CD14-positive monocyte (primary cell): ENCODE data around the gene ADAMTS13. TPM values are rescaled to one million over a fixed set of nuclear protein-coding genes. Genes with fewer than 3 reads are reported as not detected.
A peak's percentile ranks its signal among the peaks of the same experiment; 100 is the strongest.

Experiments used
- DNase-seq, 3 donors: peaks; one replicate each; pipeline ENCODE4 v3.0.0-alpha.2; 2011 to 2022
- H2AFZ ChIP-seq: 2 replicates; pipeline ENCODE4 v1.6.0; 2012; ENCODE audit warnings: mild to moderate bottlenecking, low read depth, low read length, inconsistent platforms; ENCODE audit not compliant: insufficient read depth, poor library complexity, severe bottlenecking
- H3K27ac ChIP-seq, 2 donors: 1 replicate in 1 of 2; 2 replicates in 1 of 2; pipeline ENCODE4 v1.5.1; 2012 to 2013; ENCODE audit warnings: low read length in 2 of 2, control low read depth in 1 of 2, inconsistent platforms in 1 of 2, low read depth in 1 of 2, mild to moderate bottlenecking in 1 of 2
- H3K27me3 ChIP-seq, 2 donors: one replicate each; pipeline versions ENCODE4 v1.6.0 to v1.6.1; 2011 to 2013; ENCODE audit warnings: low read length in 2 of 2; ENCODE audit not compliant: control insufficient read depth in 2 of 2, insufficient read depth in 2 of 2
- H3K36me3 ChIP-seq, 2 donors: replicated peaks in 1 of 2; 1 replicate in 1 of 2; 2 replicates in 1 of 2; pipeline versions ENCODE4 v1.5.1 to v1.6.1; 2012 to 2013; ENCODE audit warnings: low read length in 2 of 2, control low read depth in 1 of 2, inconsistent platforms in 1 of 2, mild to moderate bottlenecking in 1 of 2; ENCODE audit not compliant: insufficient read depth in 2 of 2, control insufficient read depth in 1 of 2
- H3K4me1 ChIP-seq, 2 donors: 1 replicate in 1 of 2; 2 replicates in 1 of 2; pipeline versions ENCODE4 v1.5.1 to v1.6.1; 2012 to 2013; ENCODE audit warnings: low read length in 2 of 2, control low read depth in 1 of 2, inconsistent platforms in 1 of 2, mild to moderate bottlenecking in 1 of 2, moderate library complexity in 1 of 2; ENCODE audit not compliant: insufficient read depth in 2 of 2, control insufficient read depth in 1 of 2
- H3K4me2 ChIP-seq: replicated peaks from 2 replicates; pipeline ENCODE3; 2012; ENCODE audit warnings: low read length, moderate library complexity, mild to moderate bottlenecking; ENCODE audit not compliant: poor library complexity, severe bottlenecking; ENCODE audit errors: extremely low read depth
- H3K4me3 ChIP-seq, 3 experiments: fragments of 200-600 bp in 1 of 3; sonication (generic) in 1 of 3; replicated peaks in 1 of 3; 1 replicate in 2 of 3; 2 replicates in 1 of 3; pipeline ENCODE4 v1.5.1; 2011 to 2013; ENCODE audit warnings: low read length in 3 of 3, mild to moderate bottlenecking in 3 of 3, control low read depth in 2 of 3, low read depth in 2 of 3, inconsistent platforms in 1 of 3, moderate library complexity in 1 of 3
- H3K79me2 ChIP-seq: 2 replicates; pipeline ENCODE4 v1.6.0; 2012; ENCODE audit warnings: mild to moderate bottlenecking, control low read depth, inconsistent platforms, low read length, moderate library complexity; ENCODE audit not compliant: insufficient read depth
- H3K9ac ChIP-seq: 2 replicates; pipeline ENCODE4 v1.6.0; 2017; ENCODE audit warnings: low read length, mild to moderate bottlenecking; ENCODE audit not compliant: insufficient read depth, poor library complexity, severe bottlenecking
- H3K9me3 ChIP-seq, 2 donors: replicated peaks in 1 of 2; 1 replicate in 1 of 2; 2 replicates in 1 of 2; pipeline versions ENCODE4 v1.5.1 to v1.6.1; 2012 to 2013; ENCODE audit warnings: low read length in 2 of 2, control low read depth in 1 of 2; ENCODE audit not compliant: control insufficient read depth in 1 of 2, insufficient read depth in 1 of 2
- H4K20me1 ChIP-seq: 2 replicates; pipeline ENCODE4 v1.6.0; 2012; ENCODE audit warnings: mild to moderate bottlenecking, low read length, control low read depth, moderate library complexity; ENCODE audit not compliant: insufficient read depth
- H3K27ac Mint-ChIP-seq, 7 donors: one replicate each; pipeline ENCODE4 v1.8.0; 2020; ENCODE audit warnings: mild to moderate bottlenecking in 7 of 7, mixed read lengths in 7 of 7, moderate library complexity in 6 of 7, inconsistent platforms in 2 of 7
- H3K27me3 Mint-ChIP-seq, 3 donors: one replicate each; pipeline ENCODE4 v1.8.0; 2021 to 2022; ENCODE audit warnings: low read depth in 3 of 3, mild to moderate bottlenecking in 3 of 3, mixed read lengths in 3 of 3, moderate library complexity in 3 of 3, inconsistent platforms in 1 of 3
- H3K36me3 Mint-ChIP-seq, 2 donors: one replicate each; pipeline ENCODE4 v1.8.0; 2020; ENCODE audit warnings: mixed read lengths in 2 of 2, inconsistent platforms in 1 of 2, mild to moderate bottlenecking in 1 of 2
- H3K4me1 Mint-ChIP-seq: one replicate; pipeline ENCODE4 v1.8.0; 2020; ENCODE audit warnings: mild to moderate bottlenecking, mixed read lengths
- H3K4me3 Mint-ChIP-seq, 2 donors: one replicate each; pipeline ENCODE4 v1.8.0; 2020; ENCODE audit warnings: mild to moderate bottlenecking in 2 of 2, mixed read lengths in 2 of 2, moderate library complexity in 1 of 2
- H3K9me3 Mint-ChIP-seq, 7 donors: one replicate each; pipeline ENCODE4 v1.8.0; 2020 to 2022; ENCODE audit warnings: mixed read lengths in 7 of 7, mild to moderate bottlenecking in 6 of 7, moderate library complexity in 6 of 7, inconsistent platforms in 2 of 7
- CTCF ChIP-seq: fragments of 200-600 bp; IDR thresholded peaks from one replicate; pipeline ENCODE4 v1.8.0; 2022; ENCODE audit warnings: antibody characterized with exemption, mild to moderate bottlenecking
- WGBS: methylation state at CpG from one replicate; pipeline ENCODE4 v1.1.5; 2013; ENCODE audit warnings: missing lambda C conversion rate; ENCODE audit not compliant: insufficient coverage; 5-methylcytosine and 5-hydroxymethylcytosine counted together
- intact Hi-C, 2 donors: fragments of 100-400 bp; cut with micrococcal nuclease; formaldehyde crosslinking; loops; one replicate each; pipeline versions ENCODE4 v1.15.0 to v1.15.1; 2023
- polyA plus RNA-seq, 3 donors: library from polyadenylated mRNA; depleted of rRNA in 1 of 3; unstranded in 2 of 3; stranded (reverse) in 1 of 3; fragments of 300-500 nt in 2 of 3; fragments of >200 nt in 1 of 3; fragmentation: Illumina TruSeq in 2 of 3; gene quantifications; 1 replicate in 2 of 3; 2 replicates in 1 of 3; pipeline ENCODE4 v1.2.3, GENCODE V29; 2012 to 2021

Gene ADAMTS13
- polyA plus RNA-seq, 3 donors: 0.77 TPM; not detected in 2

- H3K4me2 ChIP-seq: no peak overlapping the region
- no peak overlapping the region for H3K27ac ChIP-seq
- H3K9ac ChIP-seq: no peak overlapping the region
Measured at GRCh38 chr9:133420392-133420827, 1.8 kb upstream of the ADAMTS13 start.

GRCh38 chr9:133423216-133423615 is 1.0 kb downstream of the ADAMTS13 start:
- intact Hi-C loops: loop anchor here in 1 of 2 donors (5.0 kb wide), 1 partner anchor 34 kb away; the partner anchor contains the start of gene CACFD1
- H2AFZ ChIP-seq: no peak overlapping the region
- H4K20me1 ChIP-seq: no peaks in the 10 kb centered on the region
- WGBS: 86% methylated on average over 1 of the region's 3 CpGs
- TF ChIP-seq CTCF: no peak
- no peaks in the 10 kb centered on the region for H3K36me3 Mint-ChIP-seq
- no peaks in the 10 kb centered on the region for H3K36me3 ChIP-seq
- H3K27ac Mint-ChIP-seq: no peak overlapping the region
- no peak overlapping the region for H3K27ac ChIP-seq
- H3K27me3 Mint-ChIP-seq: peaks cover 13 to 25% (median 18%) of the 10 kb centered on the region in 3 donors
- H3K4me3 ChIP-seq: no peak overlapping the region
- peaks cover 8% of the 10 kb centered on the region for H3K4me1 Mint-ChIP-seq
- peaks cover 0 to 9% (median 0%) of the 10 kb centered on the region in 7 donors for H3K9me3 Mint-ChIP-seq
- no peak overlapping the region for H3K4me3 Mint-ChIP-seq
- H3K4me2 ChIP-seq: no peak overlapping the region
- peaks cover 8 to 12% of the 10 kb centered on the region in 2 donors for H3K27me3 ChIP-seq
- H3K4me1 ChIP-seq: peaks cover 3 to 6% of the 10 kb centered on the region in 2 donors
- no peaks in the 10 kb centered on the region for H3K79me2 ChIP-seq
- DNase-seq: no peak
- no peak overlapping the region for H3K9ac ChIP-seq
- H3K9me3 ChIP-seq: peaks cover 0 to 6% of the 10 kb centered on the region in 2 donors

More at GRCh38 chr9:133420392-133420827, 1.8 kb upstream of the ADAMTS13 start:
- H3K79me2 ChIP-seq: peaks cover 25% of the 10 kb centered on the region
- intact Hi-C loops: loop anchor here in 1 of 2 donors (5.0 kb wide), 1 partner anchor 37 kb away; the partner anchor contains the start of gene CACFD1
- H3K27me3 ChIP-seq: no peaks in the 10 kb centered on the region
- H3K4me1 ChIP-seq: peaks cover 21 to 26% of the 10 kb centered on the region in 2 donors
- no peak for TF ChIP-seq CTCF
- peaks cover 0 to 5% of the 10 kb centered on the region in 2 donors for H3K36me3 Mint-ChIP-seq
- peak overlapping the region in 2 of 7 donors; percentile 30 to 43 for H3K27ac Mint-ChIP-seq
- H2AFZ ChIP-seq: no peak overlapping the region
- no peak overlapping the region for H3K4me3 Mint-ChIP-seq
- H3K9me3 Mint-ChIP-seq: peaks cover 0 to 8% (median 0%) of the 10 kb centered on the region in 7 donors
- H3K27me3 Mint-ChIP-seq: peaks cover 0 to 5% (median 3%) of the 10 kb centered on the region in 3 donors
- peaks cover 14% of the 10 kb centered on the region for H4K20me1 ChIP-seq
- peaks cover 30% of the 10 kb centered on the region for H3K4me1 Mint-ChIP-seq
- no peak overlapping the region for H3K4me3 ChIP-seq
- peak in 2 of 3 donors; percentile 7 to 61 for DNase-seq
- peaks cover 0 to 5% of the 10 kb centered on the region in 2 donors for H3K36me3 ChIP-seq
- H3K9me3 ChIP-seq: no peaks in the 10 kb centered on the region
- 57% methylated on average over 5 of the region's 5 CpGs for WGBS
